GM19099 (cell line): ENCODE results near the gene ACBD7.

Source experiments
- POLR2A ChIP-seq: IDR thresholded peaks from 3 replicates; pipeline ENCODE4 v1.6.1; 2011; ENCODE audit warnings: low read depth; ENCODE audit not compliant: insufficient read length; ENCODE audit errors: extremely low read depth

The ACBD7 gene

GRCh38 chr10:15088428-15089261 is at the start of gene ACBD7:
TSS of gene ACBD7 (minus strand) at chr10:15088776. CDS start at chr10:15088728, 48 bp downstream.
- TF ChIP-seq POLR2A: no peak

DNA sequence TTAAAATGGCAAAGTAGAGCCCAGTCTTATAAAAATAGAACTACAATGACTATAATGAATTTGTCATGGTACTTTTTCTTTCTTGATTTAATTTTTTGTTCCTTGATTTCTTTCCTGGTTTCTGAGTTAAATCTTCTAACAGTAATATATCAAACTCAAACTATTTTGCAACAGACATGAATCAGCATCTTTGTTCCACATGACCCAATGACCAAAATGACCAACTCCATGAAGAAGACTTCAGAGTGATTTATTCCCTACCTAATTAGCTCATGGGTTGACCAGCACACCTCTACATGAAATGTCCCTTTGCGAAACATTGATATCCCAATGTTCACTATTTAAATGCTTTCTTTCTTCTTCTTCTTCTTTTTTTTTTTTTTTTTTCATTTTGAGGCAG is 49.1 kb upstream of the ACBD7 start:
- no peak for TF ChIP-seq POLR2A

- no peak for TF ChIP-seq POLR2A
Observed at GRCh38 chr10:15137036-15137359, 48.4 kb upstream of the ACBD7 start.

GRCh38 chr10:15136129-15137035 is 47.8 kb upstream of the ACBD7 start:
- no peak for TF ChIP-seq POLR2A

DNA sequence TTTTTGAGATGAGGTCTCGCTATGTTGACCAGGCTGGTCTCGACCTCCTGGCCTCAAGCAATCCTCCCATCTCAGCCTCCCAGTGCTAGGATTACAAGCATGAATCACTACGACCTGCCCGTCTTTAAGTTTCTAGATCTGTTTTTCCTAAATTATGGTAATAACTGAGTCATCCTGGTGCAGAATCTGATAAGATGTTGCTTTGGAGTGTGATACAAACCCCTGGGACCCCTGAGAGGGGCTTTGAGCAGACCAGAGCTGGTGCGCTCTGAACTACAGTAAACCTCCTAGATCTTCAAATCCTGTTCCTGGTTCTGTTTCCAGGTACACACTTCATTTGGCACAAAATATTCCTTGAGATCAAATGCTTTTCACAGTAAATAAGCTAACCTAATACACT is 42.8 kb upstream of the ACBD7 start:
- TF ChIP-seq POLR2A: no peak

DNA sequence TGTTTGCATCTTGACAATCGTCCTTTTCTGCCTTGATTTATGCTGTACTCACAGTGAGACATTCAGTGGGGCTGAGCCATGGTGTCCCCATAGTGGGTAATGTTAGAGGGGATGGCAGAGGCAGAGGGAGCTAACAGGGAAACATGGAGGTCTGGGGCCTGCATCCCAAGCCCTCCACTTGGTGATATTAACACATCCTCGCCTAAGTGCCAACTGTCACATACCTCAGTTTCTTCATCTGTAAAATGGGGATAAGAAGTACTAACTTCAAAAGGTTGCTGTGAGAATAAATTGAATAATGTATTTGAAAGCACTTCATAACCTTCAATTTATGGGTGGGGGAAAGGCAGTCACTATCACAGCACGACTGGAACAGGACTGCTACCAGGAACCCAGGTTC is 36.3 kb upstream of the ACBD7 start:
- no peak for TF ChIP-seq POLR2A

- TF ChIP-seq POLR2A: no peak
Observed at GRCh38 chr10:15124190-15124589, 35.6 kb upstream of the ACBD7 start.

DNA sequence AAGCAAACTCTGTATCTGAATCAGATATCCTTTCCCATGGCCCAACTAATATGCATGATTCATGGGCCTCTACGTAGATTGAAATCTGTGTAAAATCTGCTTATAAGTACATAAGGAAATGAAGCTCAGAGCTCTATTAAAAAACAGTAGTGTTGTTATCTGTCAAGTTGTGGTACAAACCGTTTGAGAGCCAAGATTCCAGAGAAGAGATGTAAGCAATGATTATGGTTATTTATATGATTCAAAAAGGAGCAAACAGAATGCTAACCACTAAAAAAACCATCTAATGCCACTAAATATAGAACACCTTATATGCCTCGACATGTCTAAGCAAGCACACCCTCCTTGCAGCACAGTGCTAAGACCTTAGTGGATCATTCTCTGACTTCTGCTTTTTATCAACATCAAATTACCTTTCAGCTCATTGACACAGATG is 35.2 kb upstream of the ACBD7 start:
- no peak for TF ChIP-seq POLR2A

DNA sequence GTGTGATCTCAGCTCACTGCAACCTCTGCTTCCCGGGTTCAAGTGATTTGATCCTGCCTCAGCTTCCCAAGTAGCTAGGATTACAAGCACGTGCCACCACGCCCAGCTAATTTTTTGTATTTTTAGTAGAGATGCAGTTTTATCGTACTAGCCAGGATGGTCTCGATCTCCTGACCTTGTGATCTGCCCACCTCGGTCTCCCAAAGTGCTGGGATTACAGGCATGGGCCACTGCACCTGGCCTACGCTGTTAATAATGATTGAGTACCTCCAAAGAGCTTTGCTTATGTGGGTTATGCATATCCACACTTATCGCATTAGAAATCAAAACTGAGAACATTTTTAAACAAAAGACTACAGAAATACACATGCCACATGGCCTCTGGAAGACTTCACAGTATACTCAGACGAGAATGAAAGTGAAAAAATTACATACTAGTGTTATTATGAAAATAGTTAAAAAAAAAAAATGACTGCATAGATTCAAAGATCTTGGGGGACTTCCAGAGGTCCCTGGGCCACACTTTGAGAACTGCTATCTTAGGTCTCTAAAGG is 34.0 kb upstream of the ACBD7 start:
- TF ChIP-seq POLR2A: no peak

DNA sequence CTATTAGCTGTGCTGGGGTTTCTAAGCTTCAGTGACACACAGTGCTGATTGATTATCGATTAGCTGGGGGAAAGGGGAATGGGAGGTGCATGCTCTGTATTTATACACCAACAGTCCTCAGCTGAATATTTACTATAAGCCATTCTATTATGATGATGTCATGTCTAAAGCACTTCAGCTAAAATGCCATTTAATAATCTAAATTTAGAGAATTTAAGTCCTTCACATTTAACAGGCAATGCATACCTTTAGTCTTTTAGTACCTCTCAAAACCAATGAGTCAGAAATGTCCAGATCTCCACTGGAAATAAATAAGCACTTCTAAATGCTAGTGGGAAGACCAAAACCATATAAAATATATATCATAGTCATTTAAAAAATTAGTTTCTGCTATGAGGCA is 33.1 kb upstream of the ACBD7 start:
- TF ChIP-seq POLR2A: no peak

DNA sequence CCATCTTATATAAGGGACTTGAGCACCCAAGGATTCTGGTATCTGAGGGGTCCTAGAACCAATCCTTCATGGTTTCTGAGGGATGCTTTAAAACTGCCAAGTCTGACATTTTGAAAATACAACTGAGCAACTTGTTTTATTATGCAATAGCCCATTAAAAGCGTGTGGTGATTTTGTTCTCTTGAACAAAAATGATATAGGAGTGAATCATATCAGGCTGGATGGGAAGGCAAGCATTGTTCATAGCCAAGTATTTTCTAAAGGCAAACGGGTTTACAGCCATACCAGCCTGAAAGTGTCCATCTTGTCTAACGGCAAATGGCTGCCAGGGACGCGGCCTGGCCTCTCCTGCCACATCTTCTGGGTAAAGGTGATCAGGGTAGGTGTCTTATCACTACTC is 31.9 kb upstream of the ACBD7 start:
- no peak for TF ChIP-seq POLR2A

GRCh38 chr10:15118615-15119014 is 30.0 kb upstream of the ACBD7 start:
- TF ChIP-seq POLR2A: no peak

DNA sequence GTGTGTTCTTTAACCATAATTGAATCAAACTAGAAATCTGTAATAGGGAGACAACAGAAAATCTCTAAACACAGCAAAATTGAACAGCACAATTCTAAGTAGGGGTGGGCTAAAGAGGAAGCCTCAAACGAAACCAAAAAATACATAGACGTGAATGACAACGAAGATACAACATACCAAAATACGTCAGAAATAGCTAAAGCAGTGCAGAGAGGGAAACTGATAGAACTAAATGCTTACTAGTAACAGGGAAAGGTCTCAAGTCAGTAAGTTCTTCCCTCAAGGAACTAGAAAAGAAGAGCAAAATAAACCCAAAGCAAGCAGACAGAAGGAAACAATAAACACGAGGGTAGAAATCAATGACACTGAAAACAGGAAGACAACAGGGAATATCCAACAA is 27.6 kb upstream of the ACBD7 start:
- TF ChIP-seq POLR2A: no peak

DNA sequence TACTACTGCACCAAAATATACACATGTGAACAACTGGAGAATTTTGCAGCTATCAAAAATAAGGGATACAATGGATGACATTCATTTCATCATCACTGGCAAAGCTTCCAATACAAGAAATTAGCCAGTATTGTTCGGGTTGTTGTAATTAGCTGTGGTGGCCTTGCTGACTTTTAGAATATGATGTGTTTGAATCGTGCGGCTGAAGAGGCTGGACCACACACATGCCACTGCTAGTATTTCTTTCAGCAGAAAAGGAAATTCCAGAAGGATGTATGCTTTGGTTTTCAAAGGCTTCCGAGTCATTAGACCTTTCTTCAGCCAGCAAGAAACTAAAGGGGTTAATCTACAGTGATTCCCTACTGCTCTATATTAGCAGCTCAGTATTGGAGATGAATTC is 25.2 kb upstream of the ACBD7 start:
- no peak for TF ChIP-seq POLR2A

DNA sequence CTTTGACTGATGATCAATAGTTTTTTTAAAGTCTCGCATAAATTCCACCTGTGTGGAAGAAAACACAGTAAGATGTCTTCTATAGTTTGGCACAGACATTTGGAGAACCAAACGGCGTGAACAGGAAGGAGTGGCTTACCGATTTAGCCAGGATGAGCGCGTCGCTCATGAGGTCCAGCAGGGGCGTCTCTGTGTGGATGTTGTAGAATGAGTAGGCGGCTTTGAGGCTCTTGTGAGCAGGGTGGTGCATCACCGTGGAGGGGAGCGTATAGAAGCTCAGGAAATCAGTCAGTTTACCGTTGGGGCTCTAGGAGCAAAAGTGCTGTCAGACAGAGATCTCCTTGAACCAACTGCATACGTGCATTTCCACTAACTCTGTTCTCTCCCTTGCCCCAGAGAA is 24.1 kb upstream of the ACBD7 start:
- TF ChIP-seq POLR2A: no peak
